ENCODE results near the gene GDPGP1. TPM values are rescaled to one million over a fixed set of nuclear protein-coding genes. Genes with fewer than 3 reads are reported as not detected.

GDPGP1 gene
- total and polyA plus RNA-seq, 9 of the 15 experiments (the other 6 are each of a cell fraction or from before 2014, with no cell fraction given), result 0.78 to 6.1 (median 2.8) TPM

DNA sequence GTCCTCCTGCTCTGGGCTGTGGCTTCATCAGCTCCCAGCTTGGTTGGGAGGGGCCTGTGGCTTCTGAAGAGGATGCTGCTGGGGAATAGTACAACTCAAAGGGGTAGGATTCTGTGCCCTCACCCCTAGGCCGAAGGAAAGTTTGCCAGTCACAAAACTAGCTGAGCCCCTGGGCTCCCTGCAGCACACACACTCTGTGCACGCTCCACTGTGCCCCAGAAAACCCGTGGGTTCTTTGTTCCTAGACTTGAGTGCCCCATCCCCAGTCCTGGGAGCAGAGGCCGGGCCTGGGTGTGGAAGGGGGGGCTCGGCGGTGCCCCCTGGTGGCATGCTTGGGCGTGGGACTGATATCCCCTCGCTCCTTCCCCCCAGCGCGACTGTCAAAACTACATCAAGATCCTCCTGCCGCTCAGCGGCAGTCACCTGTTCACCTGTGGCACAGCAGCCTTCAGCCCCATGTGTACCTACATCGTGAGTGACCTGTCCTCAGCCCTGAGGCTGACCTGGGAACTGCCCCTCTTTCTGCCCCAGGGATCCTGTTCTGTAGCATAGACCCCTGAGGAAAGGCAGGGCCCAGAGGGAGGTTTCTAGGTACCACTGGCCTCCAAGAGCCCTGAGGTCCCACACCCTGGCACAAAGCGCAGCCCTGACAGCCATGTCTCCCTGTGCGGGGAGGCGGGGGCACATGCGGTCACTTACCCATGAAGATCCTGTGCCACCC is 14.4 kb upstream of the GDPGP1 start (continued):
- TF ChIP-seq, protein P1, sequence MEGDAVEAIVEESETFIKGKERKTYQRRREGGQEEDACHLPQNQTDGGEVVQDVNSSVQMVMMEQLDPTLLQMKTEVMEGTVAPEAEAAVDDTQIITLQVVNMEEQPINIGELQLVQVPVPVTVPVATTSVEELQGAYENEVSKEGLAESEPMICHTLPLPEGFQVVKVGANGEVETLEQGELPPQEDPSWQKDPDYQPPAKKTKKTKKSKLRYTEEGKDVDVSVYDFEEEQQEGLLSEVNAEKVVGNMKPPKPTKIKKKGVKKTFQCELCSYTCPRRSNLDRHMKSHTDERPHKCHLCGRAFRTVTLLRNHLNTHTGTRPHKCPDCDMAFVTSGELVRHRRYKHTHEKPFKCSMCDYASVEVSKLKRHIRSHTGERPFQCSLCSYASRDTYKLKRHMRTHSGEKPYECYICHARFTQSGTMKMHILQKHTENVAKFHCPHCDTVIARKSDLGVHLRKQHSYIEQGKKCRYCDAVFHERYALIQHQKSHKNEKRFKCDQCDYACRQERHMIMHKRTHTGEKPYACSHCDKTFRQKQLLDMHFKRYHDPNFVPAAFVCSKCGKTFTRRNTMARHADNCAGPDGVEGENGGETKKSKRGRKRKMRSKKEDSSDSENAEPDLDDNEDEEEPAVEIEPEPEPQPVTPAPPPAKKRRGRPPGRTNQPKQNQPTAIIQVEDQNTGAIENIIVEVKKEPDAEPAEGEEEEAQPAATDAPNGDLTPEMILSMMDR (IDR thresholded peaks at IDR 0.05 in 2 of 3, conservative IDR thresholded peaks at IDR 0.05 in 1 of 3; ENCODE audit: insufficient read depth in 2 of 3, low read depth in 1 of 3, low read length in 3 of 3), result peak; percentile 71 to 82 (median 81)
- TF ChIP-seq HMGN3 (IDR thresholded peaks at IDR 0.05; ENCODE audit: borderline replicate concordance, extremely low read depth, insufficient read length, low read depth, low read length) (no peak), EP400 (IDR thresholded peaks at IDR 0.05) (no peak), ZNF778 (CRISPR knock-in tag; IDR thresholded peaks at IDR 0.05) (no peak), ZNF24 (IDR thresholded peaks at IDR 0.05) (no peak), ZNF830 (CRISPR knock-in tag; IDR thresholded peaks at IDR 0.05) (no peak), LEF1 (IDR thresholded peaks at IDR 0.05) (no peak), CTBP1 (IDR thresholded peaks at IDR 0.05; ENCODE audit: borderline replicate concordance) (peak; percentile 21; the same call in 1 of the 2 replicates)
- TF ChIP-seq, protein P2, sequence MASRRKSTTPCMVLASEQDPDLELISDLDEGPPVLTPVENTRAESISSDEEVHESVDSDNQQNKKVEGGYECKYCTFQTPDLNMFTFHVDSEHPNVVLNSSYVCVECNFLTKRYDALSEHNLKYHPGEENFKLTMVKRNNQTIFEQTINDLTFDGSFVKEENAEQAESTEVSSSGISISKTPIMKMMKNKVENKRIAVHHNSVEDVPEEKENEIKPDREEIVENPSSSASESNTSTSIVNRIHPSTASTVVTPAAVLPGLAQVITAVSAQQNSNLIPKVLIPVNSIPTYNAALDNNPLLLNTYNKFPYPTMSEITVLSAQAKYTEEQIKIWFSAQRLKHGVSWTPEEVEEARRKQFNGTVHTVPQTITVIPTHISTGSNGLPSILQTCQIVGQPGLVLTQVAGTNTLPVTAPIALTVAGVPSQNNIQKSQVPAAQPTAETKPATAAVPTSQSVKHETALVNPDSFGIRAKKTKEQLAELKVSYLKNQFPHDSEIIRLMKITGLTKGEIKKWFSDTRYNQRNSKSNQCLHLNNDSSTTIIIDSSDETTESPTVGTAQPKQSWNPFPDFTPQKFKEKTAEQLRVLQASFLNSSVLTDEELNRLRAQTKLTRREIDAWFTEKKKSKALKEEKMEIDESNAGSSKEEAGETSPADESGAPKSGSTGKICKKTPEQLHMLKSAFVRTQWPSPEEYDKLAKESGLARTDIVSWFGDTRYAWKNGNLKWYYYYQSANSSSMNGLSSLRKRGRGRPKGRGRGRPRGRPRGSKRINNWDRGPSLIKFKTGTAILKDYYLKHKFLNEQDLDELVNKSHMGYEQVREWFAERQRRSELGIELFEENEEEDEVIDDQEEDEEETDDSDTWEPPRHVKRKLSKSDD (conservative IDR thresholded peaks at IDR 0.05; ENCODE audit: low read length), result no peak
- TF ChIP-seq, protein P3, sequence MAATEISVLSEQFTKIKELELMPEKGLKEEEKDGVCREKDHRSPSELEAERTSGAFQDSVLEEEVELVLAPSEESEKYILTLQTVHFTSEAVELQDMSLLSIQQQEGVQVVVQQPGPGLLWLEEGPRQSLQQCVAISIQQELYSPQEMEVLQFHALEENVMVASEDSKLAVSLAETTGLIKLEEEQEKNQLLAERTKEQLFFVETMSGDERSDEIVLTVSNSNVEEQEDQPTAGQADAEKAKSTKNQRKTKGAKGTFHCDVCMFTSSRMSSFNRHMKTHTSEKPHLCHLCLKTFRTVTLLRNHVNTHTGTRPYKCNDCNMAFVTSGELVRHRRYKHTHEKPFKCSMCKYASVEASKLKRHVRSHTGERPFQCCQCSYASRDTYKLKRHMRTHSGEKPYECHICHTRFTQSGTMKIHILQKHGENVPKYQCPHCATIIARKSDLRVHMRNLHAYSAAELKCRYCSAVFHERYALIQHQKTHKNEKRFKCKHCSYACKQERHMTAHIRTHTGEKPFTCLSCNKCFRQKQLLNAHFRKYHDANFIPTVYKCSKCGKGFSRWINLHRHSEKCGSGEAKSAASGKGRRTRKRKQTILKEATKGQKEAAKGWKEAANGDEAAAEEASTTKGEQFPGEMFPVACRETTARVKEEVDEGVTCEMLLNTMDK (IDR thresholded peaks at IDR 0.05; ENCODE audit: borderline replicate concordance, insufficient read depth, low read depth, low read length, poor library complexity, severe bottlenecking), result peak; percentile 1
- TF ChIP-seq, protein P4, sequence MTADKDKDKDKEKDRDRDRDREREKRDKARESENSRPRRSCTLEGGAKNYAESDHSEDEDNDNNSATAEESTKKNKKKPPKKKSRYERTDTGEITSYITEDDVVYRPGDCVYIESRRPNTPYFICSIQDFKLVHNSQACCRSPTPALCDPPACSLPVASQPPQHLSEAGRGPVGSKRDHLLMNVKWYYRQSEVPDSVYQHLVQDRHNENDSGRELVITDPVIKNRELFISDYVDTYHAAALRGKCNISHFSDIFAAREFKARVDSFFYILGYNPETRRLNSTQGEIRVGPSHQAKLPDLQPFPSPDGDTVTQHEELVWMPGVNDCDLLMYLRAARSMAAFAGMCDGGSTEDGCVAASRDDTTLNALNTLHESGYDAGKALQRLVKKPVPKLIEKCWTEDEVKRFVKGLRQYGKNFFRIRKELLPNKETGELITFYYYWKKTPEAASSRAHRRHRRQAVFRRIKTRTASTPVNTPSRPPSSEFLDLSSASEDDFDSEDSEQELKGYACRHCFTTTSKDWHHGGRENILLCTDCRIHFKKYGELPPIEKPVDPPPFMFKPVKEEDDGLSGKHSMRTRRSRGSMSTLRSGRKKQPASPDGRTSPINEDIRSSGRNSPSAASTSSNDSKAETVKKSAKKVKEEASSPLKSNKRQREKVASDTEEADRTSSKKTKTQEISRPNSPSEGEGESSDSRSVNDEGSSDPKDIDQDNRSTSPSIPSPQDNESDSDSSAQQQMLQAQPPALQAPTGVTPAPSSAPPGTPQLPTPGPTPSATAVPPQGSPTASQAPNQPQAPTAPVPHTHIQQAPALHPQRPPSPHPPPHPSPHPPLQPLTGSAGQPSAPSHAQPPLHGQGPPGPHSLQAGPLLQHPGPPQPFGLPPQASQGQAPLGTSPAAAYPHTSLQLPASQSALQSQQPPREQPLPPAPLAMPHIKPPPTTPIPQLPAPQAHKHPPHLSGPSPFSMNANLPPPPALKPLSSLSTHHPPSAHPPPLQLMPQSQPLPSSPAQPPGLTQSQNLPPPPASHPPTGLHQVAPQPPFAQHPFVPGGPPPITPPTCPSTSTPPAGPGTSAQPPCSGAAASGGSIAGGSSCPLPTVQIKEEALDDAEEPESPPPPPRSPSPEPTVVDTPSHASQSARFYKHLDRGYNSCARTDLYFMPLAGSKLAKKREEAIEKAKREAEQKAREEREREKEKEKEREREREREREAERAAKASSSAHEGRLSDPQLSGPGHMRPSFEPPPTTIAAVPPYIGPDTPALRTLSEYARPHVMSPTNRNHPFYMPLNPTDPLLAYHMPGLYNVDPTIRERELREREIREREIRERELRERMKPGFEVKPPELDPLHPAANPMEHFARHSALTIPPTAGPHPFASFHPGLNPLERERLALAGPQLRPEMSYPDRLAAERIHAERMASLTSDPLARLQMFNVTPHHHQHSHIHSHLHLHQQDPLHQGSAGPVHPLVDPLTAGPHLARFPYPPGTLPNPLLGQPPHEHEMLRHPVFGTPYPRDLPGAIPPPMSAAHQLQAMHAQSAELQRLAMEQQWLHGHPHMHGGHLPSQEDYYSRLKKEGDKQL (CRISPR knock-in tag; IDR thresholded peaks at IDR 0.05; ENCODE audit: borderline replicate concordance), result no peak
- TF ChIP-seq, protein P5, sequence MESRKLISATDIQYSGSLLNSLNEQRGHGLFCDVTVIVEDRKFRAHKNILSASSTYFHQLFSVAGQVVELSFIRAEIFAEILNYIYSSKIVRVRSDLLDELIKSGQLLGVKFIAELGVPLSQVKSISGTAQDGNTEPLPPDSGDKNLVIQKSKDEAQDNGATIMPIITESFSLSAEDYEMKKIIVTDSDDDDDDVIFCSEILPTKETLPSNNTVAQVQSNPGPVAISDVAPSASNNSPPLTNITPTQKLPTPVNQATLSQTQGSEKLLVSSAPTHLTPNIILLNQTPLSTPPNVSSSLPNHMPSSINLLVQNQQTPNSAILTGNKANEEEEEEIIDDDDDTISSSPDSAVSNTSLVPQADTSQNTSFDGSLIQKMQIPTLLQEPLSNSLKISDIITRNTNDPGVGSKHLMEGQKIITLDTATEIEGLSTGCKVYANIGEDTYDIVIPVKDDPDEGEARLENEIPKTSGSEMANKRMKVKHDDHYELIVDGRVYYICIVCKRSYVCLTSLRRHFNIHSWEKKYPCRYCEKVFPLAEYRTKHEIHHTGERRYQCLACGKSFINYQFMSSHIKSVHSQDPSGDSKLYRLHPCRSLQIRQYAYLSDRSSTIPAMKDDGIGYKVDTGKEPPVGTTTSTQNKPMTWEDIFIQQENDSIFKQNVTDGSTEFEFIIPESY (CRISPR knock-in tag; IDR thresholded peaks at IDR 0.05), result 0 out of 2 replicates have a peak, but pooled peaks have one; percentile 21

All from K562 (cell line).